HepG2 (cell line): Measurements from ENCODE around the gene AJUBA. TPM values are rescaled to one million over a fixed set of nuclear protein-coding genes. Genes with fewer than 3 reads are reported as not detected.

Experiments
- BHLHE40 ChIP-seq: IDR thresholded peaks from 2 replicates; pipeline ENCODE4 v1.6.1; 2011; ENCODE audit warnings: low read length, improper control_type of control experiment
- ETV5 ChIP-seq: IDR thresholded peaks from 2 replicates; pipeline ENCODE4 v1.6.1; 2018; ENCODE audit warnings: missing biosample characterization, missing genetic modification reagents, inconsistent platforms, borderline replicate concordance
- KDM5B ChIP-seq: sonication (generic); formaldehyde crosslinking; IDR thresholded peaks from 2 replicates; pipeline ENCODE4 v1.4.0; 2020; ENCODE audit warnings: missing genetic modification reagents, mild to moderate bottlenecking, borderline replicate concordance
- KLF13 ChIP-seq: sonication (generic); formaldehyde crosslinking; IDR thresholded peaks from 2 replicates; pipeline ENCODE4 v1.4.0; 2020; ENCODE audit warnings: mild to moderate bottlenecking, missing genetic modification reagents
- MIER2 ChIP-seq: IDR thresholded peaks from 2 replicates; pipeline ENCODE4 v1.6.1; 2016; ENCODE audit warnings: missing biosample characterization, missing genetic modification reagents
- NCOA1 ChIP-seq: sonication (generic); formaldehyde crosslinking; IDR thresholded peaks from 2 replicates; pipeline ENCODE4 v1.9.0; 2021; ENCODE audit warnings: missing genetic modification reagents
- SATB2 ChIP-seq: sonication (generic); formaldehyde crosslinking; IDR thresholded peaks from 2 replicates; pipeline ENCODE4 v1.5.0; 2020; ENCODE audit warnings: missing genetic modification reagents
- SRY ChIP-seq: sonication (generic); formaldehyde crosslinking; IDR thresholded peaks from 2 replicates; pipeline ENCODE4 v1.8.0; 2022; ENCODE audit warnings: mild to moderate bottlenecking, missing genetic modification reagents
- YEATS2 ChIP-seq: sonication (generic); formaldehyde crosslinking; IDR thresholded peaks from 2 replicates; pipeline ENCODE4 v1.4.0; 2020; ENCODE audit warnings: missing genetic modification reagents, borderline replicate concordance
- ZBED4 ChIP-seq: sonication (generic); formaldehyde crosslinking; IDR thresholded peaks from 2 replicates; pipeline ENCODE4 v1.4.0; 2020; ENCODE audit warnings: missing genetic modification reagents, borderline replicate concordance
- ZBTB8A ChIP-seq: sonication (generic); formaldehyde crosslinking; IDR thresholded peaks from 2 replicates; pipeline ENCODE4 v1.4.0; 2020; ENCODE audit warnings: mild to moderate bottlenecking, low read depth, missing genetic modification reagents, borderline replicate concordance
- ZNF382 ChIP-seq: sonication (generic); formaldehyde crosslinking; IDR thresholded peaks from 2 replicates; pipeline ENCODE4 v1.5.0; 2020; ENCODE audit warnings: missing genetic modification reagents, mild to moderate bottlenecking, borderline replicate concordance
- ZNF770 ChIP-seq: sonication (generic); formaldehyde crosslinking; IDR thresholded peaks from 2 replicates; pipeline ENCODE4 v1.5.0; 2020; ENCODE audit warnings: mild to moderate bottlenecking, missing genetic modification reagents
- ZNF891 ChIP-seq: sonication (generic); formaldehyde crosslinking; IDR thresholded peaks from 2 replicates; pipeline ENCODE4 v1.5.0; 2020; ENCODE audit warnings: mild to moderate bottlenecking, missing genetic modification reagents
- polyA plus RNA-seq, 8 experiments: library from polyadenylated mRNA; depleted of rRNA in 3 of 8; stranded (reverse) in 7 of 8; unstranded in 1 of 8; fragments of >200 nt; fragmentation: Illumina TruSeq in 4 of 8; extraction: Trizol in 4 of 8; gene quantifications; 2 replicates each; pipeline versions ENCODE4 v1.2.1 to v1.2.3, GENCODE V29; 2011 to 2016; ENCODE audit warnings: low read depth in 4 of 8, missing spikeins in 1 of 8, mixed read lengths in 1 of 8; ENCODE audit not compliant: insufficient read depth in 1 of 8
- total RNA-seq, 5 experiments: library from RNA; depleted of rRNA; stranded (reverse); fragments of >200 nt; fragmentation: Illumina TruSeq; extraction: Trizol; gene quantifications; 2 replicates each; pipeline ENCODE4 v1.2.3, GENCODE V29; 2016; ENCODE audit warnings: low read depth in 1 of 5

AJUBA gene
- total and polyA plus RNA-seq, 2 of the 13 experiments (the other 11 are each of a cell fraction or from before 2014, with no cell fraction given) = 157 to 241 TPM

- TF ChIP-seq ZNF770 (CRISPR knock-in tag) (no peak), SATB2 (no peak), NCOA1 (CRISPR knock-in tag) (no peak), SRY (CRISPR knock-in tag) (no peak), KDM5B (no peak), BHLHE40 (peak; percentile 56; the same call in 1 of the 2 replicates), ZBTB8A (CRISPR knock-in tag) (no peak), ZNF382 (CRISPR knock-in tag) (no peak), KLF13 (CRISPR knock-in tag) (no peak), ZNF891 (no peak), YEATS2 (CRISPR knock-in tag) (no peak), MIER2 (CRISPR knock-in tag) (no peak), ETV5 (CRISPR knock-in tag) (no peak), ZBED4 (CRISPR knock-in tag) (no peak)
Observed at GRCh38 chr14:22955702-22956569, 26.4 kb downstream of the AJUBA start (continued).
